RPMI7951 (cell line): Measurements from ENCODE around the gene CLIC4. TPM values are rescaled to one million over a fixed set of nuclear protein-coding genes. Genes with fewer than 3 reads are reported as not detected.
A peak's percentile ranks its signal among the peaks of the same experiment; 100 is the strongest.
"Not testable (repeated sequence)": the region's sequence is repeated elsewhere in the genome, so short reads cannot be mapped to it uniquely, and the experiment has no call there.

ENCODE experiments used
- DNase-seq: peaks from one replicate; pipeline ENCODE4 v3.0.0-alpha.2; 2012; ENCODE audit warnings: low read depth
- total RNA-seq: library from RNA; depleted of rRNA; stranded (reverse); fragments of >200 nt; shearing (Covaris generic); gene quantifications from 2 replicates; pipeline ENCODE4 v1.2.3, GENCODE V29; 2014

Gene CLIC4
- total RNA-seq, 1 experiment from 2014 or later: 835 TPM

DNA sequence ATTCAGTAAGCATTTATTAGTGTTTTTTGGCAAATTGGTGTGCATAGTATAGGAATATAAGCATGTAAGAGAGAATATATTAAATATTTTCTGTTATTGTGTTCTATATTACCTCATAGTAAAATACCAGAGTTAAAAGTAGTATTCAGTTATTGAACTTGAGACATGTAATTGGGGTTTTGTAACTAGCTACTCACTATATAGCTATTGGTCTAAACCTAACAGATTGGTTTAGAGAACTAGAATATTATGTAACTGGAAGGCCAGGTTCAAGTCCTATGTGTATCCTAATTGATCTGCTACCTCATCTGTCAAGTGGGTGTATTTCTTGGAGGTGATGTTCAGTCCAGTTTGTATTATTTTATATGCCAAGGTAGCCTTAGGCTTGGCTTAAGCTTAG lies 26.3 kb downstream of the CLIC4 start:
- no peak for DNase-seq

DNA sequence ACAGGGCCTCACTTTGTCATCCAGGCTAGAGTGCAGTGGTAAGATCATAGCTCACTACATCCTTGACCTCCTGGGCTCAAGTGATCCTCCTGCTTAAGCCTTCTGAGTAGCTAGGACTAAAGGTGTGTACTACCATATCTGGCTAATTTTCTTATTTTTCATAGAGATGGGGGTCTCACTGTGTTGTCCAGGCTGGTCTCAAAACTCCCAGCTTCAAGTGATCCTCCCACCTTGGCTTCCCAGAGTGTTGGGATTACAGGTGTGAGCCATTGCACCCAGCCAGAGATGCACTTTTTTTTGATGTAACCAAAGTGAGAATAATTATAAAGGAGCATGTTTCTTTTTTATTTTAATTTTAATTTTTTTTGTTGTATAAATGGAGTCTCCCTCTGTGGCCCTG lies 28.4 kb downstream of the CLIC4 start:
- no peak for DNase-seq

DNA sequence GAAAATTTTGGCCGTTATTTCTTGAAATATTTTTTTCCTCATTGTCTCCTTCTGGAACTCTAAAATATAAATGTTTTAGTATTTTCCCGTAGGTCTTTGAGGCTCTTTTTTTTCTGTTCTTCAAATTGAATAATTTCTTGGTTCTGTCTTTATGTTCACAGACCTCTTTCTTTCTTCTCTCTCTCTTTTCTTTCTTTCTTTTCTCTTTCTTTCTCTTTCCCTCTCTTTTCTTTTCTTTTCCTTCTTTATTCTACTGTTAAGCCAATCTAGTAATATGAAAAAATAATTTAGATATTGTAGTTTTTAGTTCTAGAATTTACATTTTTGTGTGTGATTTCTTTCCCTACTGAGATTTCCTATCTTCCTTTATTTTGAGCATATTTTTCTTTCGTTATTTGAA lies 30.1 kb downstream of the CLIC4 start:
- no peak for DNase-seq

DNA sequence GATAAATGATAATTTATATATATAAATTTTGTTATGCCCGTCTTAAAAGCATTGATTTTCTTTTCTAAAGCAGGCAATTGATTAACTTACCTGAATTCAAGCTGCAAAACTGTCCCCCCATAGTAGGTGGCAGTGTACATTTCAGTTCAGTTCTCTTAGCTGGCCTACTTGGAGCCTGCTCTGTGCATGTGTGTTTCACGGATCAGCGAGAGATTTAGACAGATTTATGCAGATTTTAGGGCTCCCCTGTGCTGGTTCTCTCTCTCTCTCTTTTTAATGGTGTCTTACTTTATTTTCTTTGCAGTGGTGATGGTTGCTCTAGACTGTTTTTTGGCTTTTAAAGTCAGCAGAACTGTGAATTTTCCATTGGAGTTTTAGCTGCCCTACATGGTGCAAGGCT lies 30.7 kb downstream of the CLIC4 start:
- DNase-seq: no peak

DNA sequence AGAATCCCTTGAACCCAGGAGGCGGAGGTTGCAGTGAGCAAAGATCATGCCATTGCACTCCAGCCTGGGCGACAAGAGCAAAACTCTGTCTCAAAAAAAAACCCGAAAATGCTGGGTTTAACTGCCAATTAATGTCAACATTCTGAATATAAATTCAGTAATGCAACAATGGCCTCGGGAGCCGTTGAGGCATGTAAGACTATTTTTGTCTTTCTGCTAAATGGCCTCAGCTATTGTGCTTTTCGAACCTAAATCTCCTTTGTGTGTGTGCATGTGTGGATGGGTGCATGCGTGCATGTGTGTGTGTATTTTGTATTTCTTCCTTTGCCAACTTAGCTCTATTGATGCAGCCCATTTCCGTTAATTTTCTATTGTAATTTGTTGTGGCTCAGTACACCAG lies 31.6 kb downstream of the CLIC4 start:
- no peak for DNase-seq

DNA sequence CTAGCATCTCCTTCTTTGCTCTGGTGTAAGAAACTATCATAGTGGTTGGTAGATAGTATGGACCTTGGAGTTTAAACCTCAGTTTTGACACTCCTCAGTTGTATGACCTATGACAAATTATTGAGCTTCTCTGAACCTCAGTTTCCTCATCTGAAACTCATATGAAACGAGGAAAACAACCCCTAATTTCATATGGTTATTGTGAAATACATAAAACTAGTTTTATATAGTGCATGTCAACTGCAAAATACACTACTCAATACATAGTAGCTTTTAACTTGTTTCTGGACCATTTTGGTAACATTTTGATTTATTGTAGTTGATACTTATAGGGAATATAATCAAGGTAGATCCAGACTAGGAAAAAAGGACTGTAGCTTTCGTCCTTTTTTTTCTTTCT lies 32.9 kb downstream of the CLIC4 start:
- no peak for DNase-seq

DNA sequence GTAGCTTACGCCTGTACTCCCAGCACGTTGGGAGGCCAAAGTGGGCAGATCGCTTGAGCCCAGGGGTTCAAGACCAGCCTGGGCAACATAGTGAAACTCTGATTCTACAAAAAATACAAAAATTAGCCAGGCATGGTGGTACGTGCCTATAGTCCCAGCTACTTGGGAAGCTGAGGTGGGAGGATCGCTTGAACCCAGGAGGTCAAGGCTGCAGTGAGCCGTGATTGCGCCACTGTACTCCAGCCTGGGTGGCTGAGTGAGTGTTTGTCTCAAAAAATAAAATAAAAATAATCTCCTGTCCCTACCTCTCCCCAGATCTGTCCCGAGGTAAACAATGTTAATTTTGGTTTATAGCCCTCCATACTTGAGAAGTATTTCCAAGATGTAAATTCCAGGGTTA lies 34.0 kb downstream of the CLIC4 start:
- DNase-seq: not testable (repeated sequence)

DNA sequence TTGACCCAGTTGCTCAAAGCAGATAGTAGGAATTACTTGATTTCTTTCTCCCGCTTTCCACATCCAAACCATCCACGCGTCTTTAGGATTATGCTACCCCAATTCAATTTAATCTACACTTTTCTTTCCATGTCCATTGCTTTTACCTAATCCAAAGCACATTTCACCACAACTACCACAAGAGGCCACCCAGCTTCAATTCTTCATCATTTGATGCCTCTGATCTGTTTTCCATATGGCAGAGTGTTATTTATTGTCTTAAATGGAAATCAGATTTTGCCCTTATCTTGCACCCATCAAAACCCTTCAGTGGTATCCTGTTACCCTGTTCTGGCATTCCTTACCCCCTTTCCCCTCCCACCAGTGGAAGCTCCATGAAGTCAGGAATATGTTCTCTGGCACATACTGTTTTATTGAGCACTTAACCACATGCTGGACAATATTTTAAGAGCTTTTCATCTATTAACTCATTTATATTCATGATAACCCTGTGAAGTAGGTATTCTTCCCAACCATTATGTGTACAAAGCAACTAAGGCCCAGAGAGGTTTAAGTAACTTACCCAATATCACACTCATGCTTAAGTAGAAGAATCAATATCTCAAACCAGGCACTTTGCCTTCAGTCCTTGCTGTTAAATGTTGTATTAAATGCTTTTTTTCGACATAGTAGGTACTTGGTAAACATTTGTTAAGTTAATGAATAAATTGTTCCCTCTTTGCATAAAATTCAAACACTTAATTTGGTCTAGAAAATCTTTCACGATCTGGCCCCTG lies 34.6 kb downstream of the CLIC4 start:
- peak; percentile 30 for DNase-seq

DNA sequence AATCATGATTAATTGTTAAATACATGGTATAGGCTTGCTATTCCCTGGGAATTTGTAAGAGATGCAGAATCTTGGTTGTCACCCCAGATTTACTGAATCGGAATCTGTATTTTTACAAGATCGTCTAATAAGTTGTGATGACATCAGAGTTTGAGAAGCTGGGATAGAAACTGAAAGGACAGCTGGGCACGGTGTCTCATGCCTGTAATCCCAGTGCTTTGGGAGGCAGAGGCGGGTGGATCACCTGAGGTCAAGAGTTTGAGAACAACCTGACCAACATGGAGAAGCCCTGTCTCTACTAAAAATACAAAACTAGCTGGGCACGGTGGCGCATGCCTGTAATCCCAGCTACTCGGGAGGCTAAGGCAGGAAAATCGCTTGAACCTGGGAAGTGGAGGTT lies 35.4 kb downstream of the CLIC4 start:
- not testable (repeated sequence) for DNase-seq

DNA sequence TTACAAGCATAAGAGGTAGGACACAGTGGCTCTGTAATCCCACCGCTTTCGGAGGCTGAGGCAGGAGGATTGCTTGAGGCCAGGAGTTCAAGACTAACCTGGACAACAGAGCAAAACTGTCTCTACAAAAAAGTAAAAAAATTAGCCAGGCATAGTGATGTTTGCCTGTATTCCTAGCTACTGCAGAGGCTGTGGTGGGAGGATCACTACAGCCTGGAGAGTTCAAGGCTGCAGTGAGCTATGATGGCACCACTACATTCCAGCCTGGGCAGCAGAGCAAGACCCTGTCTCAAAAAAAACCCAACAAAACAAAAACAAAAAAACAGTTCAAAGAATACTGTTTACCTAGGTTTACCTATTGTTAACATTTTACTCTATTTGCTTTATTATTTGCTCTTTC lies 37.4 kb downstream of the CLIC4 start:
- DNase-seq: no peak

DNA sequence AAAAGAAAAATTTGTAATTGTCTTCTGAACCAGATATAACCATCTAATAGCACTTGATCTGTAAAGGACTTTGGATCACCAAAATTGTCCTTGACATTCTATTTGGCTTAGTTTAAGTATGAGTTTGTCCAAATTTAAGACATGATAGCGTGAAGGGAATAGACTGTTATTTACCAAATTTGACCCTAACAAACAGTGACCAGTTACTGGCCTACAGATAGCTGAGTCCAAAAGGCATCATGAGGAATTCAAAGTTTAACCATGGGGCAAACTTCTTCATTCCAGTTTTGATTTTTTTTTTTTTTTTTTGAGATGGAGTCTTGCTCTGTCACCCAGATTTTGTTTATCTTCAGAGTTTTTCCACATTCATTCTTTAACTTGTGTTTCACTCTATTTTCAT lies 38.5 kb downstream of the CLIC4 start:
- DNase-seq: no peak

DNA sequence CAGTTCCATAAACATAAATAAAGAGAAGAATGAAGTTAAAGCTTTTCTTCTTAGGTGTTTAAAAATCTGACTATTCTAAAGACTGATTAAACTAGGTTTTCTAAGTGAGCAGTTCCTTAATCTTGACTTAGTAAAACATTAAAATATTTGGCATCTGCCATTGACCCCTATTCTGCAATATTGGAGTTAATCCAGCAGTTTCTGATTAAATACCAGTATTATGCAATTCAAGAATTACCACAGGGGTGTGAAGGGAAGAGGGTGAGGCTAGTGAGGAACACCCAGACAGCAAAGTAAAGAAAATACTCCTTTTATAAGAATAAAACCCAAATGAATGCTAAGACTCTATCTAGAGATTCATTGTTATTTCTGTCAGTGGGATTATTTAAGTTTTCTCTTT lies 40.9 kb downstream of the CLIC4 start:
- peak; percentile 29 for DNase-seq

DNA sequence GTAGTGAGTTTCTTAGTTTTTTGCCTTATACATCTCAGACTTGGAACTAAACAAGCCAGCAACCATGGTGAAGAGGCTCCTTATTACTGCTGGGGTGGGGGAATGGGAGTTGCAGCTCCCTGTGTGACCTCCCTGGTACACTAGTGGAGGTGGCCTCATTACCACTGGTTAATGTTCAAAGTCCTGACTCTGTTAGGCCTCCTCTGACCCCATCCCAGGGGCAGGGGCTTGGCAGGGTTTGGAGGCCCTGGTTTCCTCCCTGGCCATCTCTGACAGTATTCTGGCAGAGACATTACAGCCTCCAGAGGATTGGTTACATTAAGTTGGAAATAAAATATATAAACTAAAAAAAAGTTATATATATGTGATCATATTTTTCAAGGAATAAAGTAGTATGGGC lies 45.2 kb downstream of the CLIC4 start:
- DNase-seq: no peak

DNA sequence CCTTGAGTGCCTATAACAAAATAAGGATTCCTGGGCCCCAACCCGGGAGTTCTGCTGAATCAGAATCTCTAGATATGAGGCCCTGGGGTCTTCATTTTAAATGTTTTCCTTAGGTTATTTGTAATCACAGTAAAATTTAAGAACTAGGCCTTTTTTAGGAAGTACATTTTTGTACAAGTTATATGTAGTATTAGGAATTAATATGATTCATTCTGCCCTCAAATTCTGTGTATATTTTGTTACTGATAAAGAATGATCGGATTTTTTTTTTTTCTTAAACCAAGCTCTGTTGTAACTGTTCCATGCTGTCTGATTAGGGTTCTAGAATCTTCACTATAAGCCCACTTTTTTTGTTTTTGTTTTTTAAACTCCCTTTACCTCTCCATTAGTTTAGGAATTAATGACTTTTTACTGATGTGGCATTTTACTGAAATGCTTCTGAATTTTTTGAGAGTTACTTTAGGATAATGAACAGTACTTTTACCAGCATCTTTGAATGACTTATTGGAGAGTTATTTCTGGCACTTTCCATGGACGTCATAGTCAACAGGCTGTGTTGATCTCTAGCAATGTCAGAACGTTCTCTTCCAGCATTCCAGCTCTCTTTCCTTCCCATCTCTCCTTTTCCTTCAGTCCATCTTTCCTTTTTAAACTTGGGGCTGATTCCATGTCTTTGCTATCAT lies 48.3 kb downstream of the CLIC4 start:
- DNase-seq: peak; percentile 46

DNA sequence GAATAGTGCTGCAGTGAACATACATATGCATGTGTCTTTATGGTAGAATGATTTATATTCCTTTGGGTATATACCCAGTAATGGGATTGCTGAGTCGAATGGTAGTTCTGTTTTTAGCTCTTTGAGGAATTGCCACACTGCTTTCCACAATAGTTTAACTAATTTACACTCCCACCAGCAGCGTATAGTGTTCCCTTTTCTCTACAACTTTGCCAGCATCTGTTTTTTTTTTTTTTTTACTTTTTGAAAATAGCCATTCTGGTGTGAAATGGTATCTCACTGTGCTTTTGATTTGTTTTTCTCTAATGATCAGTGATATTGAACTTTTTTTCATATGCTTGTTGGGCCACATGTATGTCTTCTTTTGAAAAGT lies 48.9 kb downstream of the CLIC4 start:
- DNase-seq: not testable (repeated sequence)

DNA sequence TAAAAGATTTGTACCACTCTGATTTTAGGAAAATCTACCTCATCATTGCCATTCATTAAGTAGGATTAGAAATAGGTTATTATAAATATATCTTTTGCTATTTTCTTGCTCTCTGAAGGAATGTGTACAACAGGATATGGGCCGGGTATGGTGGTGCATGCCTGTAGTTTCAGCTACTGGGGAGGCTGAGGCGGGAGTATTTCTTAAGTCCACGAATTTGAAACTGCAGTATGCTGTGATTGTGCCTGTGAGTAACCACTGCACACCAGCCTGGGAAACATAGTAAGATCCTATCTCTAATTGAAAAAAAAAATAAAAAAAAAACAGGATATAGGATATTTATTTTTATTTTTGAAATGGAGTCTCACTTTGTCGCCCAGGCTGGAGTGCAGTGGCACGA lies 50.0 kb downstream of the CLIC4 start:
- DNase-seq: no peak

DNA sequence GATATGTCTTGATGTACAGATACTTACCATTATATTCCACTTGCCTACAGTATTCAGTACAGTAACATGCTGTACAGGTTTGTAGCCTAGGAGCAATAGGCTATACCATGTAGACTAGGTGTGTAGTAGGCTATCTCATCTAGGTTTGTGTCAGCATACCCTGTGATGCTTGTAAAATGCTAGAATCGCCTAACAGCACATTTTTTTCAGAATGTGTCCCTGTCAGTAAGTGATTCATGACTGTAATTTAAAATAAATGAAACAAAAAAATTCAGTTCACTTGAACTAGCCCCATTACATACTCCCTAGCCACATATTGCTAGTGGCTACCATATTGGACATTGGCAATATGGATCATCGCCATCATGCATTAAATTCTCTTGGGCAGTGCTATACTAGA lies 51.3 kb downstream of the CLIC4 start:
- no peak for DNase-seq

DNA sequence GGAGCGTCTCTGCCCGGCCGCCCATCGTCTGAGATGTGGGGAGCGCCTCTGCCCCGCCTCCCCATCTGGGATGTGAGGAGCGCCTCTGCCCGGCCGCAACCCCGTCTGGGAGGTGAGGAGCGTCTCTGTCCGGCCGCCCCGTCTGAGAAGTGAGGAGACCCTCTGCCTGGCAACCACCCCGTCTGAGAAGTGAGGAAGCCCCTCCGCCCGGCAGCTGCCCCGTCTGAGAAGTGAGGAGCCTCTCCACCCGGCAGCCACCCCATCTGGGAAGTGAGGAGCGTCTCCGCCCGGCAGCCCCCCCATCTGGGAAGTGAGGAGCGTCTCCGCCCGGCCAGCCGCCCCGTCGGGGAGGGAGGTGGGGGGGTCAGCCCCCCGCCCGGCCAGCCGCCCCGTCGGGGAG lies 54.0 kb downstream of the CLIC4 start:
- DNase-seq: not testable (repeated sequence)

DNA sequence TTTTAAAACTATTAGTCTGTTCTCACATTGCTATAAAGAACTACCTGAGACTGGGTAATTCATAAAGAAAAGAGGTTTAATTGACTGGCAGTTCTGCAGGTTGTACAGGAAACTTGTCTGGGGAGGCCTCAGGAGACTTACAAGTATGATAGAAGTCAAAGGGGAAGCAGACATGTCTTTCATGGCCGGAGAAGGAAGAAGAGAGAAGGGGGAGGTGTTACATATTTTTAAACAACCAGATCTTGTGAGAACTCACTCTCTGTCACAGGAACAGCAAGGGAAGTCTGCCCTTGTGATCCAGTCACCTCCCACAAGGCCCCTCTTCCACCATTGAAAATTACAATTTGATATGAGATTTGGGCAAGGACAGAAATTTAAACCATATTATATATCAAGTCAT lies 55.9 kb downstream of the CLIC4 start:
- DNase-seq: no peak

DNA sequence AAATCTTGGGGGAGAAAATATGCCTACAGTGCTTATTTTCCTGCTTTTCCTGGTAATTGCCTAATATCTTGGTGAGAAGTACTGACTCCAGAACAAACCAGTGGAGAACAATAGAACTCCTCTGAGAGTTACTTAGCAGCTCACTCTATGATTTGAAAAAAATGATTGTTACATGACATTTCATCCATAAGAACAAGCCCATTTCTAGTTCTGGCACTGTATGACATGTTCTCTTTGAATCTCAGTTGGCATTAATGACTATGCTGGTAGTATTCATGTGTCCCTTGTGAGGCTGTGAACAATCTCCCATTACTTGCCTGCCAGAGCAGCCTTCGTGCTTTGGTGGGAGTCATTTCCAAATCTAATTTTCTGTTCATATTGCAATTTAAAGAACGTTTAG lies 58.0 kb downstream of the CLIC4 start:
- no peak for DNase-seq

DNA sequence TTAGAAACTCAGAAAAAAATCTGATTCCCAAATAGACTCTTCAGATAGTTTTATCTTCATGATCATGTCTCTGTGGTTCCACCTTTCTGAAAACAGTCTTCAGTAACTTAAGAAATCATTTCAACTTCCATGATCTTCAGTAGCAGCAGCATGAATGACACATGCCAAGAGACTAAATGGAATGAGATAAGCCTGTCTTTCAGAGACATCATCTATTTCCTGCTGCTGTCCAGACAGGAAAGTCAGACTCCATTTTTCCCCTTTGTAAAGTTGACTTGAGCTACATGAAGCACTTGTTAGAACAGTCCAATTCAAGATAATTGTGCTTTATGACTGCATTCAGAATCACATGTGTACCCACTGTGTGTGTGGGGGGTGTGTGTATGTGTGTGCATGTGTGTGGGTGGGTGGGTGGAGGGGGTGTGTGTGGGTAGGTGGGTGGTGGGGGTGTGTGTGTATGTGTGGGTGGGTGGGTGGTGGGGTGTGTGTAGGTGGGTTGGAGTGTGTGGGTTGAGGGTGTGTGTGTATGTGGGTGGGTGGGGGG lies 58.8 kb downstream of the CLIC4 start:
- no peak for DNase-seq

DNA sequence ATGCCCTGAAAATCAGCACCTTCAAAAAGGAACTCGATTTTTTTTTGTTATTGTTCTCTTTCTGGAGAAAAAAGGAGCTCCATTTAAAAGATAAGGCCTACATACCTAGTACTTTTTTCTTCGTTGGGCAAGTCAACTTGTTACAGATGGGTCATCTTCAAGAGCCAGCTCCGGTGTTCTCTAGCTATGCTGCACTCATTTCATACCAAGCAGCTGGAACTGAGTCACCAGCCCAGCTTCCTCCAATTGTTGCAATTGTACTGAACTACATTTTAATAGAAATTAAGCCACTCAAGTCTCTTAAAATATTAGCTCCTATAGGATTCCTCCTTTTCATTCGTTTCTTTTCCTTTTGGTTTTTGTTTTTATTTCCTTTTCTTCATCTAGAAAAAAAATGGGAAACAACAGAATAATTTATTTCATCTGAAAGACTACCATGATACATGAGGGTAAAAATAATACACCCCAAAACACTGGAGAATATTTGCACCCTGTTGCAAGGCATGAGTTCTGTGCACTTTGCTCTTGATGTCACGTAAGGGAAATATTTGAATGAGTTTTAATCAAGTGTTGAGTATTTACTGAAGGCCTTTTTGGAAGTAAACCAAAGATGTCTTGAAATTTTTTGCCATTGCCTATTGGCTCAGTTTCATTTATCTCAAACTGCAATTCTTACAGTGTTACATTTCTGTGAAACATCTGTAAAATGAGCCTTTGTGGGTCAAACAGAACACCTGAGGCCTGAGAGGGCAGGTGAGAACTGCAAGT lies 60.5 kb downstream of the CLIC4 start:
- peak; percentile 85 for DNase-seq

DNA sequence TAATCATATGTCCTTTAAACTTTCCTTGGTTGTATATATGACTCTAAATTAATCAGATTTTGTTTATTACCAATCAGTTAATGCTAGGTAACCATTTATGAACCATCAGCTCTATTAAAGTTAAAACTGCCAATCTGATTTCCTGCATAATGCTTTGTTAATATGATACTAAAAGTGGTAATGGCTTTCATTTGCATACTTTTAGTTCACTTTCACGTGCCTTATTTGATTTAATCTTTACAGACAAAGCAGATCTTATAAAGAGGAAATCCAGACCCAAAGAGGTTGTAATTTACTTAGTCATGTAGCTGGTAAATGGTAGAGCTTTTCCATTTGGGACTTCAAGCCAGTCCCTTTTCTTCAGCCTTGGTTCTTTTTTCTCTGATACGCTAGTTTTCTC lies 61.3 kb downstream of the CLIC4 start:
- no peak for DNase-seq
